ENCODE data around the gene WRAP73. TPM values are rescaled to one million over a fixed set of nuclear protein-coding genes. Genes with fewer than 3 reads are reported as not detected.
"Not testable (repeated sequence)": the region's sequence is repeated elsewhere in the genome, so short reads cannot be mapped to it uniquely, and the experiment has no call there.

WRAP73 gene
- total RNA-seq, 4 donors from 2014 or later = 10.3 to 21.7 (median 14.5) TPM

GRCh38 chr1:3624200-3625136 lies 25.4 kb downstream of the WRAP73 start, which contains the start of gene TPRG1L:
Gene TPRG1L, plus strand, starts transcription at chr1:3625015. Its CDS starts 58 bp downstream, at chr1:3625073.
- no peaks in the 10 kb centered on the region for H3K9me3 ChIP-seq
- no peaks in the 10 kb centered on the region for H3K27me3 ChIP-seq
- peak within 1 kb of the TSS; percentile 38 to 71 for H3K4me3 ChIP-seq
- H3K36me3 ChIP-seq = peaks cover 0 to 27% of the 10 kb centered on the region in 2 donors
- peak within 1 kb of the TSS; percentile 12 to 90 (median 86) for H3K27ac ChIP-seq
- WGBS, 2 donors (ENCODE audit: low coverage in 1 of 2) = 0% methylated on average over 2 to 16 of the region's 108 CpGs
- peaks cover 0 to 51% (median 16%) of the 10 kb centered on the region in 3 donors for H3K4me1 ChIP-seq
- peak; percentile 98 for ATAC-seq
- TF ChIP-seq EP300 (IDR thresholded peaks at IDR 0.05) (no peak), POLR2AphosphoS5 (IDR thresholded peaks at IDR 0.05) (peak; percentile 72), POLR2A (IDR thresholded peaks at IDR 0.05) (peak; percentile 58 to 59)
- TF ChIP-seq, protein P1, sequence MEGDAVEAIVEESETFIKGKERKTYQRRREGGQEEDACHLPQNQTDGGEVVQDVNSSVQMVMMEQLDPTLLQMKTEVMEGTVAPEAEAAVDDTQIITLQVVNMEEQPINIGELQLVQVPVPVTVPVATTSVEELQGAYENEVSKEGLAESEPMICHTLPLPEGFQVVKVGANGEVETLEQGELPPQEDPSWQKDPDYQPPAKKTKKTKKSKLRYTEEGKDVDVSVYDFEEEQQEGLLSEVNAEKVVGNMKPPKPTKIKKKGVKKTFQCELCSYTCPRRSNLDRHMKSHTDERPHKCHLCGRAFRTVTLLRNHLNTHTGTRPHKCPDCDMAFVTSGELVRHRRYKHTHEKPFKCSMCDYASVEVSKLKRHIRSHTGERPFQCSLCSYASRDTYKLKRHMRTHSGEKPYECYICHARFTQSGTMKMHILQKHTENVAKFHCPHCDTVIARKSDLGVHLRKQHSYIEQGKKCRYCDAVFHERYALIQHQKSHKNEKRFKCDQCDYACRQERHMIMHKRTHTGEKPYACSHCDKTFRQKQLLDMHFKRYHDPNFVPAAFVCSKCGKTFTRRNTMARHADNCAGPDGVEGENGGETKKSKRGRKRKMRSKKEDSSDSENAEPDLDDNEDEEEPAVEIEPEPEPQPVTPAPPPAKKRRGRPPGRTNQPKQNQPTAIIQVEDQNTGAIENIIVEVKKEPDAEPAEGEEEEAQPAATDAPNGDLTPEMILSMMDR (IDR thresholded peaks at IDR 0.05) = peak in 2 of 4 experiments; percentile 4 to 9

GRCh38 chr1:3623441-3624199 lies 26.3 kb downstream of the WRAP73 start:
- TF ChIP-seq, protein P1 (IDR thresholded peaks at IDR 0.05) = no peak
- TF ChIP-seq POLR2A (IDR thresholded peaks at IDR 0.05) (no peak), POLR2AphosphoS5 (IDR thresholded peaks at IDR 0.05) (no peak), EP300 (IDR thresholded peaks at IDR 0.05) (no peak)
- no peaks in the 10 kb centered on the region for H3K9me3 ChIP-seq
- H3K36me3 ChIP-seq = peaks cover 0 to 19% of the 10 kb centered on the region in 2 donors
- peak overlapping the region in 3 of 4 donors; percentile 85 to 90 (median 86) for H3K27ac ChIP-seq
- peak overlapping the region; percentile 38 to 71 for H3K4me3 ChIP-seq
- H3K4me1 ChIP-seq = peaks cover 0 to 59% (median 16%) of the 10 kb centered on the region in 3 donors
- H3K27me3 ChIP-seq = no peaks in the 10 kb centered on the region
- ATAC-seq = no peak
- 14 to 23% methylated on average over 6 to 22 of the region's 23 CpGs for WGBS, 2 donors (ENCODE audit: low coverage in 1 of 2)

DNA sequence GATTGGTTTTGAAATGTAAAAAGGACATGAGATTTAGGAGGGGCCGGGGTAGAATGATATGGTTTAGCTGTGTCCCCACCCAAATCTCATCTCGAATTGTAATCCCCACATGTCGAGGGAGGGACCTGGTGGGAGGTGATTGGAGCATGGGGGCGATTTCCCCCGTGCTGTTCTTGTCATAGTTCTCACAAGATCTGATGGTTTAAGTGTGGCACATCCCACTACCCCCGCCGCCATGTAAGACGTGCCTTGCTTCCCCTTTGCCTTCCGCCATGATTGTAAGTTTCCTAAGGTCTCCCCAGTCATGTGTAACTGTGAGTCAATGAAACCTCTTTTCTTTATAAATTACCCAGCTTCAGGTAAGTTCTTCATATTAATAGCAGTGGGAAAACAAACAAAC lies 27.8 kb downstream of the WRAP73 start:
- not testable (repeated sequence) for H3K27me3 ChIP-seq, H3K27ac ChIP-seq, H3K36me3 ChIP-seq, ATAC-seq, H3K4me3 ChIP-seq, H3K9me3 ChIP-seq
- 73 to 77% methylated on average over 7 of the region's 9 CpGs for WGBS, 2 donors (ENCODE audit: low coverage in 1 of 2)
- peaks cover 0 to 62% (median 16%) of the 10 kb centered on the region in 3 donors for H3K4me1 ChIP-seq

DNA sequence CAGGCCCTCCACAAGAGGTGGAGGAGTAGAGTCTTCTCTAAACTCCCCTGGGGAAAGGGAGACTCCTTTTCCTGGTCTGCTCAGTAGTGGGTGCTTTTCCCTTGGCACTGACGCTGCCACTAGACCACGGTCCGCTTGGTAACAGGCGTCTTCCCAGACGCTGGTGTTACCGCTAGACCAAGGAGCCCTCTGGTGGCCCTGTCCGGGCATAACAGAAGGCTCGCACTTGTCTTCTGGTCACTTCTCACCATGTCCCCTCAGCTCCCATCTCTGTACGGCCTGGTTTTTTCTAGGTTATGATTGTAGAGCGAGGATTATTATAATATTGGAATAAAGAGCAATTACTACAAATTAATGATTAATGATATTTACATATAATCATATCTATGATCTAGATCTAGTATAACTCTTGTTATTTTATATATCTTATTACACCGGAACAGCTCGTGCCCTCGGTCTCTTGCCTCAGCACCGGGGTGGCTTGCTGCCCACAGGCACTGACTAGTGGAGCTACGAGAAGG lies 28.7 kb downstream of the WRAP73 start:
- not testable (repeated sequence) for ATAC-seq, H3K4me3 ChIP-seq, H3K27me3 ChIP-seq, H3K27ac ChIP-seq, H3K36me3 ChIP-seq, H3K9me3 ChIP-seq
- TF ChIP-seq, protein P1 (IDR thresholded peaks at IDR 0.05) = peak in 3 of 4 experiments; percentile 66 to 72 (median 70)
- peaks cover 0 to 54% (median 16%) of the 10 kb centered on the region in 3 donors for H3K4me1 ChIP-seq
- 3 to 52% methylated on average over 4 to 6 of the region's 15 CpGs for WGBS, 2 donors (ENCODE audit: low coverage in 1 of 2)

DNA sequence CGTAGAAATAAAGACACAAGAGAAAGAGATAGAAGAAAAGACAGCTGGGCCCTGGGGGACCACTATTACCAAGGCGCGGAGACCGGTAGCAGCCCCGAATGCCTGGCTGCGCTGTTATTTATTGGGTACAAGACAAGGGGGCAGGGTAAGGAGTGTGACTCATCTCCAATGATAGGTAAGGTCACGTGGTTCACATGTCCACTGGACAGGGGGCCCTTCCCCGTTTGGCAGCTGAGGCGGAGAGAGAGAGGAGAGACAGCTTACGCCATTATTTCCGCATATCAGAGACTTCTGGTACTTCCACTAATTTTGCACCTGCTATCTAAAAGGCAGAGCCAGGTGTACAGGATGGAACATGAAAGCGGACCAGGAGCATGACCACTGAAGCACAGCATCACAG lies 29.2 kb downstream of the WRAP73 start:
- no peak for ATAC-seq
- H3K36me3 ChIP-seq = no peaks in the 10 kb centered on the region
- 84 to 90% methylated on average over 2 to 11 of the region's 12 CpGs for WGBS, 2 donors (ENCODE audit: low coverage in 1 of 2)

More for the DNA sequence above, 29.2 kb downstream of the WRAP73 start:
- H3K4me3 ChIP-seq = no peak overlapping the region
- TF ChIP-seq POLR2AphosphoS5 (IDR thresholded peaks at IDR 0.05) = no peak
- TF ChIP-seq EP300 (IDR thresholded peaks at IDR 0.05) = no peak
- TF ChIP-seq, protein P1 (IDR thresholded peaks at IDR 0.05) = no peak
- no peak for TF ChIP-seq POLR2A (IDR thresholded peaks at IDR 0.05)
- H3K9me3 ChIP-seq = no peaks in the 10 kb centered on the region
- H3K27me3 ChIP-seq = peaks cover 6% of the 10 kb centered on the region
- H3K27ac ChIP-seq = no peak overlapping the region
- H3K4me1 ChIP-seq = peaks cover 0 to 49% (median 16%) of the 10 kb centered on the region in 3 donors
